Fibroblast of villous mesenchyme (primary cell): Measurements from ENCODE around the gene SPRYD3. TPM values are rescaled to one million over a fixed set of nuclear protein-coding genes. Genes with fewer than 3 reads are reported as not detected.

Source experiments
- DNase-seq: peaks from one replicate; pipeline ENCODE4 v3.0.0-alpha.2; 2010; ENCODE audit warnings: low read depth
- H3K4me3 ChIP-seq: 2 replicates; pipeline ENCODE4 v1.5.1; 2011; ENCODE audit warnings: low read depth, mild to moderate bottlenecking, low read length
- total RNA-seq: library from RNA; depleted of rRNA; stranded (reverse); fragments of >200 nt; gene quantifications from 2 replicates; pipeline ENCODE4 v1.2.3, GENCODE V29; 2012
- TF ChIP-seq, protein P1 (sequence below): IDR thresholded peaks from 2 replicates; pipeline ENCODE4 v1.5.1; 2012; ENCODE audit warnings: low read depth, mild to moderate bottlenecking, low read length; ENCODE audit not compliant: insufficient read depth

Gene SPRYD3, protein sequence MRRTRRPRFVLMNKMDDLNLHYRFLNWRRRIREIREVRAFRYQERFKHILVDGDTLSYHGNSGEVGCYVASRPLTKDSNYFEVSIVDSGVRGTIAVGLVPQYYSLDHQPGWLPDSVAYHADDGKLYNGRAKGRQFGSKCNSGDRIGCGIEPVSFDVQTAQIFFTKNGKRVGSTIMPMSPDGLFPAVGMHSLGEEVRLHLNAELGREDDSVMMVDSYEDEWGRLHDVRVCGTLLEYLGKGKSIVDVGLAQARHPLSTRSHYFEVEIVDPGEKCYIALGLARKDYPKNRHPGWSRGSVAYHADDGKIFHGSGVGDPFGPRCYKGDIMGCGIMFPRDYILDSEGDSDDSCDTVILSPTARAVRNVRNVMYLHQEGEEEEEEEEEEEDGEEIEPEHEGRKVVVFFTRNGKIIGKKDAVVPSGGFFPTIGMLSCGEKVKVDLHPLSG
- 17.4 and 19.4 TPM in 2 replicates for total RNA-seq

DNA sequence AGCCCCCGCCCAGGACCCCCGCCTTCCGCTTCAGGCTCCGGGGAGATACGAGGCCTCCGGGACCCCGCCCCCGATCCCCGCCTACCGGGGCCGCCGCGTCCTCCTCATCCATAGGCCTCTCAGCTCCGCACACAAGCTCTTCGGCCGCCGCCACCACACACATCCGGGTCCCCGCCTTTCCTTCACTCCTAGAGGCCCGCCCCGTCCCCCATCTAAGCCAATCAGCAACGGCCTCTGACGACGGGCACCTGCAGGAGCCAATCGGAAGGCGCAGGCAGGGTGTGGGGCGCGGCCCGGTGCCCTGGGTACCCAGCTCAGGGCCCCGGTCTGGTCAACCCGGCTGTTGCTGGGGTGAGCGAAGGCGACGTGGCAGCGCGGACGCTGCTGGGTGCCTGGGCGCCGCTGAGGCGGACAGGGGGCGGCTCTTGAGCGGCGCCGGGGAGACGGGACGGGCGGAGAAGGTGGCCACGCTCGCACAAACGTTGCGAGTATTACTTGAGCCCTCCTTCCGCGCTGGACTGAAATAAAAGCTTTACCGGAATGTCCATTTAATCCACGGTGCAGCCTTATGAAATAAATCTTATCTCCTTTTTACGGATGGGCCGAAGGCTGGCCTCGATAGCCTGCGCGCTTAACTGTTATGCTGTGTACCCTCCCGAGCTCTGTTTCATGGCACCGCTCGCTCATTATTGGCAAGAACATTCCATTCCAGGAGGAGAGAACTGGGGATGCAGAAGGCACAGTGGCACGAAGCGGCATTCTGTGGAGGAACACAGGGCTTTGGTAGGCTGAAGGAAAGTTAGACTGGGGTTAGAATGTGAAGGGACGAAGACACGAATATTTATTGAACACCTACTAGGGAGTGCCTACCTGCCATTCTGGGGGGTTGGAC lies at the start of gene SPRYD3:
TSS of gene SPRYD3 (minus strand) at position 165 of the 892 bp plus-strand sequence. CDS start at position 108, 57 bp downstream.
- DNase-seq, result peak; percentile 99

DNA sequence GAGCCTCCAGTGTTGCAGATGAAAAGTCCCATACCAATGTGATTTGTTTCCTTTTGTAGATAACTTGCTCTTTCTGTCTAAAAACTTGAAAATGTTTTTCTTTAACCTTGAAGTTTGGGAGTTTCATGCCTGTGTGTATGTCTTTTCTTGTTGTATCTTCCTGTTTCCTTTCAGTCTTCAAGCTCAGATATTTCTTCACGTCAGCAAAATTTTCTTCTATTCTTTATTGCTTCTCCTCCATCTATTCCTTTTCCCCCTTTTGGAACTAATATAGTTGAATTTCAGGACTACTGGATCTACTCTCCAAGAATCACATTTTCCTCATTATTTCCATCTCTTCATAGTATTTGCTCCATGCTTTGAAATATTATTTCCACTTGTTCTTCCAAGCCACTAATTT lies 48.0 kb upstream of the SPRYD3 start:
- H3K4me3 ChIP-seq, result no peak overlapping the region
- no peak for DNase-seq
- TF ChIP-seq, protein P1, sequence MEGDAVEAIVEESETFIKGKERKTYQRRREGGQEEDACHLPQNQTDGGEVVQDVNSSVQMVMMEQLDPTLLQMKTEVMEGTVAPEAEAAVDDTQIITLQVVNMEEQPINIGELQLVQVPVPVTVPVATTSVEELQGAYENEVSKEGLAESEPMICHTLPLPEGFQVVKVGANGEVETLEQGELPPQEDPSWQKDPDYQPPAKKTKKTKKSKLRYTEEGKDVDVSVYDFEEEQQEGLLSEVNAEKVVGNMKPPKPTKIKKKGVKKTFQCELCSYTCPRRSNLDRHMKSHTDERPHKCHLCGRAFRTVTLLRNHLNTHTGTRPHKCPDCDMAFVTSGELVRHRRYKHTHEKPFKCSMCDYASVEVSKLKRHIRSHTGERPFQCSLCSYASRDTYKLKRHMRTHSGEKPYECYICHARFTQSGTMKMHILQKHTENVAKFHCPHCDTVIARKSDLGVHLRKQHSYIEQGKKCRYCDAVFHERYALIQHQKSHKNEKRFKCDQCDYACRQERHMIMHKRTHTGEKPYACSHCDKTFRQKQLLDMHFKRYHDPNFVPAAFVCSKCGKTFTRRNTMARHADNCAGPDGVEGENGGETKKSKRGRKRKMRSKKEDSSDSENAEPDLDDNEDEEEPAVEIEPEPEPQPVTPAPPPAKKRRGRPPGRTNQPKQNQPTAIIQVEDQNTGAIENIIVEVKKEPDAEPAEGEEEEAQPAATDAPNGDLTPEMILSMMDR, result no peak

More for the DNA sequence above, at the start of gene SPRYD3:
- peak within 1 kb of the TSS; percentile 71 for H3K4me3 ChIP-seq
- TF ChIP-seq, protein P1, result no peak

DNA sequence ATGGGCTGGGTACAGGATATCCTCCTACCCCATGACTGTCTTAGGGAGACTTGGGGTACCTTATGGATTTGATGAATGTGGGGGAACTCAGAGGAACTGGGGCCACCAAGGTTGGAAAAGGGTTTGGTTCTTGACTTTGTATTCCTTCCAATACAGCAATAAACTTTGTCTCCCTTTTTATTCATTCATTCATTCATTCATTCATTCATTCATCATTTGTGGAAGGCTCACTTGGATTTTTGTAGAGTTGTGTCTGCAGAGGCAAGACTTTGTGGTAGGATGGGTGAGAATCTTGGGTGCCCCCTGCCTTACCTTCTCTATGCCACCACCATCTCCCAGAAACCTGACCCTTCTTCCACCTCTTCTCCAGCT lies 45.1 kb upstream of the SPRYD3 start:
- DNase-seq, result no peak
- no peak overlapping the region for H3K4me3 ChIP-seq
- TF ChIP-seq, protein P1, result no peak

DNA sequence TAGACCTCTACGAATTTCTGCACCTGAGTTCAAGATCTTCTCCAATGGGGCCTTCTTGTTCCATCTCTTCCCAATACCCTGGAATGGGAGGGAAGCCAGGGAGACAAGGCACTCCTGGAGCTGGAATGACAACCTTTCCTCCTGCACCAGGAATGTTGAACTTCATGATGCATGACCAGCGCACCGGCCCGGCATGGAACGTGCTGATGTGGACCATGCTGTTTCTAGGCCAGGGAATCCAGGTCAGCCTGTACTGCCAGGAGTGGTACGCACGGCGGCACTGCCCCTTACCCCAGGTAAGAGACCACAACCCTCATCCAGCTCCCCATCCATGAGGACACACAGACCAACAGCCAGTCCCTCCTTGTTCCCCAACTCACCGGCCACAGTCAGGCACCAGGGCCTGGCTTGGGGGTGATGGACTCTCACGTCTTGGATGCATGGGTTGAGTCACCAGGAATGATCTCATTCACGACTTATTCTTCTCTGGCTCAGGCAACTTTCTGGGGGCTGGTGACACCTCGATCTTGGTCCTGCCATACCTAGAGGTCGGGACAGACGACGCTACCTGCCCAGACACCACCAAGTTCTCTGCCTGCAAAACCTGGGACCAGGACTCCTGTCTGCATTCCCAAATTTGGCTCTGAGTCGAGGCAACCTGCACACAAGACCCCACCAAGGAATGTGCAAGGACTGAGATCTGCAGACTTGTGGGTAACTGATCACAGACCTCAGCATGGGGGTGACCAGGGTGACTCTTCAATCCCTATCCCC lies 44.6 kb upstream of the SPRYD3 start:
- no peak overlapping the region for H3K4me3 ChIP-seq
- TF ChIP-seq, protein P1, result no peak
- no peak for DNase-seq

DNA sequence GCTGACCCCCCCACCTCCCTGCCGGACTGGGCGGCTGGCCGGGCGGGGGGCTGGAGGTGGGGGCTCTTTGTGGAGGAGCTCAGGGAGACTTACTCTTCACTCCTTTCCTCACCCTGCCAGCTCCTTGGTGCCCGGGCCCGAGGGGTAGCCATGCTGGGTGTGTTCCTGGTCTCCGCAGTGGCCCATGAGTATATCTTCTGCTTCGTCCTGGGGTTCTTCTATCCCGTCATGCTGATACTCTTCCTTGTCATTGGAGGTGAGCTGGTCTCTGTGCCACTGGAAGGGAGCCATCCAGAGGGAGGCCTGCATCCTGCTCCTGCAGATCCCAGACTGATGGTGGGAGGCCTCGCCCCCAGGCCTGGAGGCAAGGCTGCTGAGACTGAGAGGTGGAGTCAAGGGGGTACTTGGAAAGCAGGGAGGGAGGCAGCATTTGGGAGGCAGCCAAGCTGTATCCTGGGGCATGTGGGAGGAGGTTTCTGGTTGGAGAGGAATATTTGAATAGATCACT lies 43.8 kb upstream of the SPRYD3 start:
- peak; percentile 13 for DNase-seq
- no peak overlapping the region for H3K4me3 ChIP-seq
- TF ChIP-seq, protein P1, result no peak
